HG02840 (cell line): ENCODE data around the gene FAM78A.

Source experiments
- ATAC-seq: cut with Tn5 transposase; IDR thresholded peaks from one replicate; pipeline ENCODE4 v1.9.1; 2021; ENCODE audit warnings: mild to moderate bottlenecking, moderate library complexity, moderate number of reproducible peaks; ENCODE audit not compliant: unreplicated experiment, low FRiP score

Gene FAM78A

DNA sequence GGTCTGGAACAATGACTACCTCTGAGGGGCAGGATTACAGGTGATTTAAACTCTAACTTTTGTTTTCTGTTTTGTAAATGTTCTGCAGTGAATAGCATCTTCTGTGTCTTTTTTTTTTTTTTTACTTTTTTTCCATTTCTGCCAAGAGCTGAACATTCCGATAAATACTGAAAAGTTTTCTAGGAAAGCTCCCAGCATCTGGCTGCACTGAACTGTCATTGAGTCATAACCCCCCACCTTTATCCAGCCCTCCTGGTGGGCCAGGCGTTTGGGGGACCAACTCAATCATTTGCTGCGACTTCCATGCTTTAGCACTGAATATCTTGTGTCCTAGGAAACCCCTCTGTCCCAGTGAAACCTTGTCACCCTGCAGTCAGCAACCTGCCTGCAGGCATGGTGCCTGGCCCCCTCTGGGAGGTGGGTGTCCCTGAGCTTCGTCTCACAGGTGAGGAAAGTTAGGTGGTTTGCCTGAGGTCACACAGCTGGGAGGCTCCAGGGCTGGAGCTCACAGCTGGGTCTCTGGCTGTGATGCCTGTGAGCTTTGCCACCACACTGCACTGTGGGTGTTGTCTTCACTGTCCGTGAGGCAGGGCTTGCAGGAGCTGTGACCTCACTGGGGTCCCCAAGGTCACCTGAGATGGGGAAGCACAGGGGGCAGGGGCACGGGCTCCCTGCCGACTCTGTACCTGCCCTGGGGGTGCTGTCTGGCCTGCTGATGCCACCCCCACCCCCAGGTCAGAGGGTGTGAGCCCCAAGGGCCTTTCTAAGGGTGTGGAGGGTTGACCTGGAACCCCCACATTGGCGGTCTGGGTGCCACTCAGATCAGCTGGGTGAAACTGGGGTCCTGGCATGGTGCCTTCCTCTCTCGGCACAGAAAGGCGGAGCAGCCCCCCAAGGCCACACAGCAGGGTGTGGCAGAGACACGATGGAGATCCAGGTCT is 27.3 kb upstream of the FAM78A start:
- no peak for ATAC-seq

DNA sequence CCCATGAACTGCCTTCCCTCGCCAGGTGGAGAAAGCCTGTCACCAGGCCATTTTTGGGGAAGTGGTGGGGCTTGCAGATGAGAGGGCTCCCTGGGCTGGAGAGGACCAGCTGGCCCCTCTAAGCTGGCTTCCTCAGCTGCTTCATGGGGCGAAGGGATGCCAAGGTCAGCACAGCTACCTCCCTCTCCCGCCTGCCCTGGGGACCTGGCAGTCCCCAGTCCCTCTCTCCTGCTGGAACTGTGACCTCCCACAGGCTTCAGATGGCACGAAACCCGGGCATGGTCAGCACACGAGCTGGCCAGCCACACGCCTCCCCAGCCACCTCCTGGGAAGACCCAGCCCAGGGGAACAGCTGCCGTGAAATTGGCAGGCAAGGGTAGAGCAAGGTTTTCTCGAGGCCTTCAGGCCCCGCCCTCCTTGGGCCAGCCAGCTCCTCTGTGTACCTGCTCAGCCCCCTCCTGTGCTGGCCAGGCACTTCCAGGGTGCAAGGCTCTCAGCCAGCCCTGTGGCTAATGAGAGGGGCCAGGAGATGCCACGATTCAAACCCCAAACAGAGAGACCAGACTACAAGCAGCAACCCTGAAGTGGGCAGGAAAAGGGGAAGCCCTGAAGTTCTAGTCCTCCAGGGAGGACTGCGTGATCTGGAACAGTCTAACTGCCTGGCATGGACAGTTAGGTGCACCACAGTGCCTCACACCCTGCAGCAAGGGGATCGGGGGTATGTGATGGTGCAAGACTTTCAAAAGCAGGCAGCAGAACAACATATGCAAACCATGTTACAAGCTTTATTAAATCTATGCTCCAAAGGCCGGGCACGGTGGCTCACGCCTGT is 26.1 kb upstream of the FAM78A start:
- no peak for ATAC-seq

DNA sequence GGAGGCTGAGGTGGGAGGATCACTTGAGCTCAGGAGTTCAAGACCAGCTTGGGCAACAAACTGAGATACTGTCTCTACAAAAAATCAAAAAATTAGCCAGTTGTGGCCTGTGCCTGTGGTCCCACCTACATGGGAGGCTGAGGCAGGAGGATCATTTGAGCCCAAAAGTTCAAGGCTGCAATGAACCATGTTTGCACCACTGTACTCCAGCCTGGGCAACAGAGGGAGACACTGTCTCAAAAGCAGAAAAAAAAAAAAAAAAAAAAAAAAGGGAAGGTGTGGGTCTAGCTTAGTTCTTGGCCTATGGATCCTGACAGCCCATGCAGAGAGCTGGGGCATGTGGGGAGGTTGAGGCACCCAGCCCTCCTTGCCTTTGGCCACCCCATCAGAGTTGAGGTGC is 24.1 kb upstream of the FAM78A start:
- ATAC-seq = no peak

DNA sequence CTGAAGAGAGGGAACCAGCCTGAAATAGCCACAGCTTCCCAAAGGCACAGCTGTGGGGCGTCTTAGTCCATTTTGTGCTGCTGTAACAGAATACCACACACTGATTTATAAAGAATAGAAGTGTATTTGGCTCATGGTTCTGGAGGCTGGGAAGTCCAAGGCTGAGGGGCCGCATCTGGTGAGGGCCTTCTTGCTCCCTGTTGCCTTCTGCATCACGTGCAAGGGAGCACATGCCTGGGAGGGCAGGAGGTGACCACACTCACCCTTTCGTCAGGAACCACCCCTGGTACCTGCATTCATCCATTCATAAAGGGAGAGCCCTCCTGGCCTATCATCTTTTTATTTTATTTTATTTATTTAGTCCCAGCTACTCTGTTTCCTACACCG is 23.6 kb upstream of the FAM78A start:
- ATAC-seq = no peak

DNA sequence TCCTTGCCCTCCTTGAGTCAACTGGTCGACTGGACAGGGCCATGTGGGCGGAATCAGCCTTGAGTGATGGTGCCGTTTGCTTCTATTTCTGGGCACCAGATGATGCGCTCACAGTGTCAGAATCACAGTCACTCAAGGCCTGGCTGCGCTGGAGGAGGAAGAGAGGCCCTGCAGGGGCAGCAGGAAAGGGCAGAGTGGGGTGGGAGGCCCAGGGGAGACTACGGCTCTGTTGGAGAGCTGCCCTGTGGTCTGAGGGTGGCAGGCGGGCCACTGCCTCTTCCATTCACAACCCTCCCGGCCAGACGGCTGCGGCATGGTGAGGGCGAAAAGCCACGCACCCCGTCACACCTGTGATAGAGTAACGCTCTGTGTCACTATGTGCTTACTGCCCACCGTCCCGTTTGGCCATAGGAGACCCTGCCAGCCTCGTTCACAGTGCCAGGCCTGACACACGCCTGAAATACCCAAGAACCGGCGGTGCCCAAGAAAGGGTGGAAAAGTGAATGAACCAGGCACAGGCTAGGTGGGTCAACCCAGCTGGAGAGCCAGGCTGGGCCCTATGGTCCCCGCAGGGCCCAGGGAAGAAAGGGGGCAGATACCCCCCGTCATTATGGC is 23.1 kb upstream of the FAM78A start:
- ATAC-seq = no peak

DNA sequence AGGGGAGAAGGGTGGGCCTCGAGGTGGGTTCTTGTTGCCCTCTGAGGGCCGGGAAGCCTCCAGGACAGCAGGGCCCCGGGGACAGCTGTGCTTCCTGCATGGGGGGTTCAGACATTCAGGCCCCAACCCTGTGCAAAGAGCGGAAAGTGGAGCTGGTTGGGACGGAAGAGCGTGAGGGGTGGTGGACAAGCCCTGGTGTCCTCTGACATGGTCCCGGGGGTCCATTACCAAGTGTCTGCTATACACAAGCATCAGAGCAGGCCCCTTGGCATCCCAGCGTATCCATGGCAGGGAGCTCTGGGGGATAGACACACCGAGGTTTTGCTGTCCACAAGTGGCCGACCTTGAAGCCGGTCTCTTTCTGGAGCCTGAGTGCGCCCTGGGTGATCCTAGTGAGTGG is 22.5 kb upstream of the FAM78A start:
- ATAC-seq = no peak

DNA sequence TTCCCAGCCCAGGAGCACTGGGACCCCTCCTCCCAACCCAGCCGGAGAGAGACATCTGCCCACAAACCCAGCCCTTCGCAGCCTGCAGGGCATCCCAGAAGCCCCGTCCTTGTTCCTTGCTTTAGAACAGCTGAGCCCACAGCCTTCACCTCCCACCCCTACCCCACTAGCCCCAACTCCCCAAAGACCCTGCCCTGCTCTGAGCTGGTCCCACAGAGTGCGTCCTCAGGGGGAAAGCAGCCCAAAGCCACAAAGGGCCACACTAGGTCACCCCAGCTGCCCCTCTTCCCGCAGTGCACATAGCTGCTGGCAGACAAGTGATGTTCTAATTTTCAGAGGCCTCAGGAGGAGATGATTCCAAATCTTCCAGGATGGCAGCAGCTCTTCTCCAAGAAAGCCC is 22.0 kb upstream of the FAM78A start:
- no peak for ATAC-seq

DNA sequence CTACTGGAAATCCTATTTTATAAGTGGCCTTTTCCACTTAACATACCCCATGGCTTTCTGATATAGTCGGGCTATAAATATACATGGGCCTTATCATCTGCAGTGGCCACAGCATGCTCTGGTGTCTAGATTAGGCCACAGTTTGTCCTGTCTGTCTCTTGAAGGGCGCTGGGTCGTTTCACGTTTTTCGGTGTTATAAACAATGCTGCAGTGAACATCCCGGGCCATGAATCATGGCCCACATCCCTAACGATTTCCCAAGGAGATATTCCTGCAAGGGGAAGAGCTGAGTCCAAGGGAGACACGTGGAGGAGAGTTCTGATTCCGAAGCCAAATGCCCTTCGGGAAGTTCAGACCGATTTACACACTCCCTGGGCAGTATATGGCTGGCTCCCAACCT is 21.6 kb upstream of the FAM78A start:
- ATAC-seq = no peak

DNA sequence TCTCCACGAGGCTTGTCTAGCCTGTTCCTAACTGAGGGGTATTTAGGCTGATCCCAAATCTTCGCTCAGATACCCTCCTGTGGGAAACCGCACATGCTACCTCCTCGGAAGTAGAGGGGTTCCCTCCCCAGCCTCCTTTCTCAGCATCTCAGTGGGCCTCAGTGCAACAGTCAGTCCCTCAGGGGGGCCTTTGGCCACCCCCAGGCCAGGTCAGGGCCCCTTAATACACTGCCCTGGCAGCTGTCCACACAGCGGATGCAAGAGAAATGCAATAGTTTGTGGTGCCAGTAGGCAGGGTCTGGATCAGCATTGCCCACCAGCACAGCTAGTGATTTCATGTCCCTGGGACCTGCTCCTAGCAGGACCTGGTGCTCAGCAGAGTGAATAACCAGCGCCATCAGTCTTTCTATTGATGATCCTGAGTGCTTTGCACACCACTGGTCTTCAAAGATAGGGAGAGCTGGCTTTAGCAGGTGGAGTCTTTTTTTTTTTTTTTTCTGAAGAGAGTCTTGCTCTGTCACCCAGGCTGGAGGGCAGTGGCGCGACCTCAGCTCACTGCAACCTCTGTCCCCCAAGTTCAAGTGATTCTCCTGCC is 20.7 kb upstream of the FAM78A start:
- no peak for ATAC-seq

DNA sequence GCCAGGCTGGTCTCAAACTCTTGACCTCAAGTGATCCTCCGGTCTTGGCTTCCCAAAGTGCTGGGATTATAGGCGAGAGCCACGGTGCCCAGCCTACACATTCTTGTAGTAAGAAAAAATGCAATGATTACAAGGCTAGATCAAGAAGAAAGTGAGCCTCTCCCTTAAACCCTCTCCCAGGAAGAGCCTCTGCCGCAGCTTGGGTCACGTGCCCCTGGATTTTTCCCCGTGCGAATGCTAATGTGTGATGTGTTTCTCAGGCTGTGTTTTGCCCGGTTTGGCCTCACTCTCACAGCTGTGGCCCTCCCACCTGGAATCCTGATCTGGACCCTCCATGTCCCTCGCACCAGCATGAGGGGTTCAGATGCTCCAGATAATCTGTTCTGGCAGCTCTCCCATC is 20.1 kb upstream of the FAM78A start:
- ATAC-seq = no peak

DNA sequence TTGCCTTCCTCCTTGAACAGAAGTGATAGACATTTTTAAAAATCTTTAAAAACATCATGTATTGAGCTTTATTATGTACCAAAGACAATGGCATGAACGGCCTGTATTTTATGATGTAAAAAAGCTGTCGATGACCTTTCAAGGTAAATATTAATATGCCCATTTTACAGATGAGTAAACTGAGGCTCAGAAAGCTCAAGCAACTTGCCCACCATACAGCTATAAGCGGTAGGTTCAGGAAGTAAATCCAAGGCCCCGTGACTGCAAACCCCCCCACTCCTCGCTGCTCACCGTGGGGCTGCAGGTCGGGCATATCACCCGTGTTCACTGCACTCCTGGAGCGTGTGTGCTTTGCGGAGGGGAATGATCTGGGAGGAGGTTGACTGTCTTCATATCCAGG is 16.6 kb upstream of the FAM78A start:
- ATAC-seq = no peak

DNA sequence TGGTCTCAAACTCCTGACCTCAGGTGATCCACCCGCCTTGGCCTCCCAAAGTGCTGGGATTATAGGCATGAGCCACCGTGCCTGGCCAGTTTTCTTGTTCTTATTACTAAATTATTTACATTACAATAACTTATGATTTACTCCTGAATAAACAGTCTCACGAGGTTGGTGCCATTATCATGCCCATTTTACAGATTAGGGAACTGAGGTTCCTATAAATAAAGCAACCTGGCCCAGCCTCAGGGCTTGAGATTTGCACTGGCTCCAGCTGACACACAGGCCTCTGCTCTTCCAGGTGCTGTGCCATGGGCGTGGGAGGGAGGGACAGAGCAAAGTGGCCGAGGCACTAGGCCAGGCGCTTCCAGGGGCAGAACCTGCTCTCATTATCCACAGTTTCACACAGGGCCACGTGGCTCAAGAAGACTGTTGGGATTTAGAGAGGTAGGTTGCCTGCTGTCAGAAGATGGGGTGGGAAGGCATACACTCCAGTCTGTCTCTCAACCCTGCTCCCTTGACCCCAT is 15.5 kb upstream of the FAM78A start:
- ATAC-seq = no peak

DNA sequence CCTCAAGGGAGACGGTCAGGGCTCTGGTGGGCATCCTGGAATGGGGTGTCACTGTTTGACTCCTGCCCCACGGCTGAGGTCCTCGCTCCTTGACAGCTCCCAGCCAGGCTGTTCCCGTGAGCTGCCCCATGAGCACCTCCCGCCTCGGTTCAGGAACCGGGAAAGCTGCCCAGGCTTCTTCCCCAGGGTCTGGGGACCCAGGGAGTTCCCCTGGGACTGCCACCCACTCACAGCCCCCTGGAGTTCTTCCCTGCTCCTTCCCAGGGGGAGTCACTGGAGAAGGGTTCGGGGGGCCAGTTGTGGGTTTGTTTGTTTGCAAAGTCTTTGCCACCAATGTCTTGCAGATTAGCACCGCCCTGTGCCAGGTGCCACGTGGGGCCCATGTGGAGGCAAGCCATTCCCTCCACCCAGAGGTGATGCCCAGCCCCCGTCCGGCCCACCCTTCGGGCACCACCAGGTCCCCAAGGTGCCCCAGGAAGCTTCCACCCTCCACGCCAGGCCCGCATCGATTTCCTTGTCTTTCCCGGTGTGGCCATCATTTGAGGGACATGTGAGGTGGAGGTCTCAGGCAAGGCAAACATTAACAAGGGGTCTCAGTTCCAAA is 14.6 kb upstream of the FAM78A start:
- ATAC-seq = no peak

DNA sequence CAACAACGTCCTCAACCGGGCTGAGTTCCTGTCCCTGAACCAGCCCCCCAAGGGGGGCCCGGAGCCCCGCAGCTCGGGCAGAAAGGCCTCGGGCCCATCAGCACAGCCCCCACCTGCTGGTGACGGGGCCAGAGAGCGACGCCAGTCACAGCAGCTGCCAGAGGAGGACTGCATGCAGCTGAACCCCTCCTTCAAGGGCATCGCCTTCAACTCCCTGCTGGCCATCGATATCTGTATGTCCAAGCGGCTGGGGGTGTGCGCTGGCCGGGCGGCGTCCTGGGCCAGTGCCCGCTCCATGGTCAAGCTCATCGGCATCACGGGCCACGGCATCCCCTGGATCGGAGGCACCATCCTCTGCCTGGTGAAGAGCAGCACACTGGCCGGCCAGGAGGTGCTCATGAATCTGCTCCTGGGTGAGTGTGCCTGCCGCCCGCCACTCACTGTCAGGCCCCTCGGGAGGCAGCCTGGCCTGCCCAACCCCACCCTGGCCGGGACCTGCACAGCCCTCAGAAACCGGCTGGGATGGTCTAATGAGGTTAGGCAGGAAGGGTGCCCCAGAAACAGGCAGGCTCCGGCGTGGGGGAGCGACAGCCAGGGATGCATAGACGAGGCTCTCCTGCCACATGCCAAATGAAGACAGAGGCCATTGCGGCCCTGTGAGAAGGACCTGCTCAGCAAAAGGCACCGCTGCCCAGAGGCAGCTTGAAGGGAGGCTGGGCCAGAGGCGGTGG is 13.9 kb upstream of the FAM78A start:
- no peak for ATAC-seq

DNA sequence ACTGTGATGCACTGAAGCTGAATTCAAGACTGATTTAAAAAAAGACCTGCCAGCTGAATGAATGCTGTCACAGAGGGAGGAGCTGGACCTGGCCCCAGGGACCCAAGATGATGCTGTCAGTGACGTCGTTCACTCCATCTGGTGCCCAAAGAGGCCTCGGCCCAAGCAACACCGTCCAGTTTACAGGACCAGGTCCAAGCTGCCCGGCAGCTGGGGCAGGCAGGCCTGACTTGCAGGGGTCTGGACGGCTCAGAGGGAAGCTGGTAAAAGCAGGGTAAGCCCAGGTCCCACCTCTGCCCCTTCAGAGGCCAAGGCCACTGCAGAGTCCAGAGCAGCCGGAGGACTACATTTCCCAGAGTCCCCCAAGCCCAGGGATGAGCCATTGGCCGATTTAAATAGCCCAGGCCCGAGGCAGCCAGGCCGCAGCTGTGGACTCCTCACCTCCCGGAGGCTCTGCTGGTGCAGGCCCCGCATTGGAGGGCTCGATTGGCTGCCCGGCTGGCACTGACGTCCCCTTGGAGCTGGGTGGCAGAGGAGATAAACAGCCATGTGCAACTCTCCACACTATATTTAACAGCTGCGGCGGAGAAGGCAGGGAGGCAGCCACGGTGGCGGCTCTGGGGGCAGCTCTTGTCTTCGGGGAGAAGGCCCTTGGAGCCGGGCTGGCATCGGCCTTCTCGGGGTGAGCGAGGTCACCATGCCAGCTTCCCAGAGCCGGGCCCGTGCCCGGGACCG is 13.2 kb upstream of the FAM78A start, which contains the start of gene PLPP7:
TSS of gene PLPP7 (plus strand) at position 423 of the 735 bp plus-strand sequence. CDS start at position 698, 275 bp downstream.
- ATAC-seq = no peak

DNA sequence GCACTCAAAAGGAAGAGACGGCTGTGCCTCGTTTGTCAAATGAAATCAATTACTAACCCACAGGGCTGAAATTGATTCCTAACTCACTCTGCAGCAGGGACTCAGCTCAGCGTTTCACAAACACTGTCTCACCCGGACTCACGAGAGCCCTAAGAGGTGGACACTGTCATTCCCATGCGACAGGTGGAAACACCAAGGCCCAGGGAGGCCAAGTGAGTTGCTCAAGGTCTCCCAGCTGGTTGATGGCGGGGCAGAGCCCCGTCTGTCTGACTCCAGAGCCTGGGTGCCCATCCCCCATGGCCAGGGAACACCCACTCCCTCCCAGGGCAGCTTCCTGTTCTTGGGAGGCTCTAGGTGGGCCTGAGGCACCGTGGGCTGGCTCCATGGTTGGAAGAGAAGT is 11.9 kb upstream of the FAM78A start:
- ATAC-seq = no peak

DNA sequence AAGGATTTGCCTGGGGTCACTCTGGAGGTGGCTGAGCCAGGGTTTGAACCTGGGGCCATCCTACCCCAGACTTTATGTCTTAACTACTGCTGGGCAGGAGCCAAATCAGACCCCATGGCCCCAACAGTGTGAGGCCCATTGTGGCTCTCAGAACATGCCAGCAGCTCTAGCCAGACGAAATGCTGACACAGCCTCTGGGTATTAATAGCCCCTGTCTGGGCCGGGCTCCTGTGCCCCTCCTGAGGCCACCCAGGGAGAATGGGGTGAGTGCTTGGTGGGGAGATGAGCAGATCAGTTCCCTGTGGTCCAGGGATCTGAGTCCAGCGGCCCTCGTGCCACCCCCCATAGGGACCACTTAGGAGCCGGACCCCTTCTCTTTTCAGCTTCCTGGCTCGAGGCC is 11.0 kb upstream of the FAM78A start:
- no peak for ATAC-seq

DNA sequence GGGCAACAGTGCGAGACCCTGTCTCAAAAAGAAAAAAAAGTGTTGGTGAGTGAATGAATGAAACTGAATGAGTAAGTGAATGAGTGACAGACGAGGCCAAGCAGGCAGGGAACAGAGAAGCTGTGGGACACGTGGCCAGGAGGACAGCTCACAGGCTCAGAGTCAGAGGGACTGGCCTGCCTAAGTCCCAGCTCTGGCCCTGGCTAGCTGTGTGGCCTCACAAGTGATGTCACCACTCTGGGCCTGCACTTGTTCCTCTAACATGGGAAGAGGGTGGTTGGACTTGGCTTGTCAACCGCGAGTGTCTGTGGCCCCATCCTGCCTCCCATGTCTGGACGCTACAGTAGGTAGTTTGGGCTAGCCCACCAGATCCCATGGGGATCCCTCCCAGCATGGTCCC is 8.5 kb upstream of the FAM78A start:
- no peak for ATAC-seq
